ENCODE results near the gene MAN1C1. TPM values are rescaled to one million over a fixed set of nuclear protein-coding genes. Genes with fewer than 3 reads are reported as not detected.

Gene MAN1C1
- polyA plus RNA-seq, 1 of the 3 experiments (the other 2 are of a cell fraction): 0.20 TPM

DNA sequence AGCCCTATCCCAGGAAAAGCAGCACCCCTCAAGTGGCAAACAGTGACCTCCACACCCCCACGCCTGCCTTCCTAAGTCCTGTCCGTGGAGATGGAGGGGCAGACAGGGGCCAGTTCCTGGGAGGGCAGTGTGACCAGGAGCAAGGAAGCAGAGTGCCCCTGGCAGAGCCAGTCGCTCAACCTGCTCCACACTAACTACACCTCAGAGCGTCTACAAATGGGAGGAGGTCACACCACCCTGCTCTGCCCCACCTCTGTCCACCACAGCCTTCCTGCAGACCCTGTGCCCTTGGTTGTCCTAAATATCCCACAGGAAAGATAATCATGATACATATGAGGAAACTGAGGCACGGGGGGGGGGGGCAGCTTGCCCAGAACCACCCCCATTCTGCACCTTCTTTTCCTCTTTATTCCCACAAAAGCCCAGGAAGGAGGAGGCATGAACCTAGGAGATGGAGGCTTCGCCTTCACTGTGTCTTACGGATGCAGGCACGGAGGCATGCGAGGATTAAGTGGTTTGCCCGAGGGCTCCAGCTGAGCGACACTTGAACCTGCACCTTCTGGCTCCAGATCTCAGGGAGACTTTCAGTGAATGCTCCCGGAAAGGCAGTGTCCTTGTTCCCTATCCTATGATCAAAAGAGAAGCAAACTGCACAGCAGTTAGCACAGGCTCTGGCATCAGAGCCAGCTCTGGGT is 140.7 kb downstream of the MAN1C1 start:
- no peaks in the 10 kb centered on the region for H4K20me1 ChIP-seq (ENCODE audit: insufficient read depth)
- H3K4me2 ChIP-seq: no peak overlapping the region
- CTCF ChIA-PET: no interaction called here
- H3K4me1 ChIP-seq (ENCODE audit: control insufficient read depth in 1 of 2, insufficient read depth in 2 of 2, low read depth in 1 of 2, low read length in 1 of 2): peaks cover 0 to 23% of the 10 kb centered on the region in 2 experiments; a peak in 1 of 4 replicates
- H3F3A ChIP-seq (replicated peaks; ENCODE audit: insufficient read depth): no peaks in the 10 kb centered on the region
- DNase-seq: no peak
- no peaks in the 10 kb centered on the region for H3K36me3 ChIP-seq (replicated peaks in 1 of 2; ENCODE audit: control insufficient read depth in 1 of 2, insufficient read depth in 2 of 2, low read length in 1 of 2)
- POLR2A ChIA-PET: interaction anchor here (1.3 to 1.4 kb wide), 2 partner anchors 30 to 50 kb away, joined by 3 read pairs; no protein-coding TSS in a partner anchor
- H3K4me3 ChIP-seq (ENCODE audit: low read depth in 2 of 2, low read length in 1 of 2): no peak overlapping the region
- WGBS (ENCODE audit: low lambda C conversion rate): 47% methylated on average over 5 of the region's 12 CpGs
- H3K27ac ChIP-seq (ENCODE audit: low read depth in 2 of 2, low read length in 1 of 2): no peak overlapping the region
- no peaks in the 10 kb centered on the region for H3K9me3 ChIP-seq
- no peaks in the 10 kb centered on the region for H3K79me2 ChIP-seq (ENCODE audit: insufficient read depth)
- H3K9me2 ChIP-seq: no peaks in the 10 kb centered on the region
- TF ChIP-seq GATA2 (CRISPR knock-in tag; IDR thresholded peaks at IDR 0.05) (no peak), RAD21 (IDR thresholded peaks at IDR 0.05; ENCODE audit: low read length) (no peak), TEAD4 (IDR thresholded peaks at IDR 0.05; ENCODE audit: borderline replicate concordance, insufficient read depth) (no peak), FOSL2 (IDR thresholded peaks at IDR 0.05; ENCODE audit: borderline replicate concordance, low read depth) (no peak), JUND (IDR thresholded peaks at IDR 0.05) (no peak), MEF2A (IDR thresholded peaks at IDR 0.05; ENCODE audit: borderline replicate concordance, low read depth) (no peak), ELF1 (IDR thresholded peaks at IDR 0.05) (no peak), TAF1 (IDR thresholded peaks at IDR 0.05; ENCODE audit: borderline replicate concordance, low read depth, low read length) (no peak), RXRA (IDR thresholded peaks at IDR 0.05; ENCODE audit: borderline replicate concordance, low read depth) (no peak), FOXJ3 (CRISPR knock-in tag; IDR thresholded peaks at IDR 0.05) (no peak), MXI1 (IDR thresholded peaks at IDR 0.05; ENCODE audit: low read depth, low read length) (no peak), POLR2AphosphoS5 (IDR thresholded peaks at IDR 0.05; ENCODE audit: low read depth, low read length) (no peak), CHD2 (IDR thresholded peaks at IDR 0.05; ENCODE audit: low read length, partially characterized antibody) (no peak), NFIC (IDR thresholded peaks at IDR 0.05; ENCODE audit: borderline replicate concordance) (no peak), NRF1 (IDR thresholded peaks at IDR 0.05; ENCODE audit: low read depth, low read length) (no peak)
- TF ChIP-seq, protein P1, sequence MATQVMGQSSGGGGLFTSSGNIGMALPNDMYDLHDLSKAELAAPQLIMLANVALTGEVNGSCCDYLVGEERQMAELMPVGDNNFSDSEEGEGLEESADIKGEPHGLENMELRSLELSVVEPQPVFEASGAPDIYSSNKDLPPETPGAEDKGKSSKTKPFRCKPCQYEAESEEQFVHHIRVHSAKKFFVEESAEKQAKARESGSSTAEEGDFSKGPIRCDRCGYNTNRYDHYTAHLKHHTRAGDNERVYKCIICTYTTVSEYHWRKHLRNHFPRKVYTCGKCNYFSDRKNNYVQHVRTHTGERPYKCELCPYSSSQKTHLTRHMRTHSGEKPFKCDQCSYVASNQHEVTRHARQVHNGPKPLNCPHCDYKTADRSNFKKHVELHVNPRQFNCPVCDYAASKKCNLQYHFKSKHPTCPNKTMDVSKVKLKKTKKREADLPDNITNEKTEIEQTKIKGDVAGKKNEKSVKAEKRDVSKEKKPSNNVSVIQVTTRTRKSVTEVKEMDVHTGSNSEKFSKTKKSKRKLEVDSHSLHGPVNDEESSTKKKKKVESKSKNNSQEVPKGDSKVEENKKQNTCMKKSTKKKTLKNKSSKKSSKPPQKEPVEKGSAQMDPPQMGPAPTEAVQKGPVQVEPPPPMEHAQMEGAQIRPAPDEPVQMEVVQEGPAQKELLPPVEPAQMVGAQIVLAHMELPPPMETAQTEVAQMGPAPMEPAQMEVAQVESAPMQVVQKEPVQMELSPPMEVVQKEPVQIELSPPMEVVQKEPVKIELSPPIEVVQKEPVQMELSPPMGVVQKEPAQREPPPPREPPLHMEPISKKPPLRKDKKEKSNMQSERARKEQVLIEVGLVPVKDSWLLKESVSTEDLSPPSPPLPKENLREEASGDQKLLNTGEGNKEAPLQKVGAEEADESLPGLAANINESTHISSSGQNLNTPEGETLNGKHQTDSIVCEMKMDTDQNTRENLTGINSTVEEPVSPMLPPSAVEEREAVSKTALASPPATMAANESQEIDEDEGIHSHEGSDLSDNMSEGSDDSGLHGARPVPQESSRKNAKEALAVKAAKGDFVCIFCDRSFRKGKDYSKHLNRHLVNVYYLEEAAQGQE (IDR thresholded peaks at IDR 0.05; ENCODE audit: low read depth, low read length): no peak
- TF ChIP-seq, protein P2, sequence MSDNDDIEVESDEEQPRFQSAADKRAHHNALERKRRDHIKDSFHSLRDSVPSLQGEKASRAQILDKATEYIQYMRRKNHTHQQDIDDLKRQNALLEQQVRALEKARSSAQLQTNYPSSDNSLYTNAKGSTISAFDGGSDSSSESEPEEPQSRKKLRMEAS (IDR thresholded peaks at IDR 0.05; ENCODE audit: low read depth): no peak
- TF ChIP-seq, protein P3, sequence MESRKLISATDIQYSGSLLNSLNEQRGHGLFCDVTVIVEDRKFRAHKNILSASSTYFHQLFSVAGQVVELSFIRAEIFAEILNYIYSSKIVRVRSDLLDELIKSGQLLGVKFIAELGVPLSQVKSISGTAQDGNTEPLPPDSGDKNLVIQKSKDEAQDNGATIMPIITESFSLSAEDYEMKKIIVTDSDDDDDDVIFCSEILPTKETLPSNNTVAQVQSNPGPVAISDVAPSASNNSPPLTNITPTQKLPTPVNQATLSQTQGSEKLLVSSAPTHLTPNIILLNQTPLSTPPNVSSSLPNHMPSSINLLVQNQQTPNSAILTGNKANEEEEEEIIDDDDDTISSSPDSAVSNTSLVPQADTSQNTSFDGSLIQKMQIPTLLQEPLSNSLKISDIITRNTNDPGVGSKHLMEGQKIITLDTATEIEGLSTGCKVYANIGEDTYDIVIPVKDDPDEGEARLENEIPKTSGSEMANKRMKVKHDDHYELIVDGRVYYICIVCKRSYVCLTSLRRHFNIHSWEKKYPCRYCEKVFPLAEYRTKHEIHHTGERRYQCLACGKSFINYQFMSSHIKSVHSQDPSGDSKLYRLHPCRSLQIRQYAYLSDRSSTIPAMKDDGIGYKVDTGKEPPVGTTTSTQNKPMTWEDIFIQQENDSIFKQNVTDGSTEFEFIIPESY (IDR thresholded peaks at IDR 0.05; ENCODE audit: borderline replicate concordance, low read depth): no peak
- TF ChIP-seq, protein P4, sequence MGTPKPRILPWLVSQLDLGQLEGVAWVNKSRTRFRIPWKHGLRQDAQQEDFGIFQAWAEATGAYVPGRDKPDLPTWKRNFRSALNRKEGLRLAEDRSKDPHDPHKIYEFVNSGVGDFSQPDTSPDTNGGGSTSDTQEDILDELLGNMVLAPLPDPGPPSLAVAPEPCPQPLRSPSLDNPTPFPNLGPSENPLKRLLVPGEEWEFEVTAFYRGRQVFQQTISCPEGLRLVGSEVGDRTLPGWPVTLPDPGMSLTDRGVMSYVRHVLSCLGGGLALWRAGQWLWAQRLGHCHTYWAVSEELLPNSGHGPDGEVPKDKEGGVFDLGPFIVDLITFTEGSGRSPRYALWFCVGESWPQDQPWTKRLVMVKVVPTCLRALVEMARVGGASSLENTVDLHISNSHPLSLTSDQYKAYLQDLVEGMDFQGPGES (IDR thresholded peaks at IDR 0.05; ENCODE audit: low read depth, low read length): no peak
- H2AFZ ChIP-seq (ENCODE audit: low read depth): no peak overlapping the region
- no peak overlapping the region for H3K9ac ChIP-seq
- H3K27me3 ChIP-seq (ENCODE audit: insufficient read depth): peaks cover 5% of the 10 kb centered on the region
